Pancreas (tissue), 10 donors: ENCODE measurements around the gene EPHA1. TPM values are rescaled to one million over a fixed set of nuclear protein-coding genes. Genes with fewer than 3 reads are reported as not detected.

Source experiments
- ATAC-seq, 4 donors: fragments of 200-7000 bp; cut with Tn5 transposase; one replicate each; pipeline versions ENCODE4 v1.8.0 to v1.9.1; 2020; ENCODE audit warnings: mild to moderate bottlenecking in 4 of 4, moderate library complexity in 4 of 4
- DNase-seq, 6 donors: peaks; one replicate each; pipeline ENCODE4 v3.0.0-alpha.2; 2020
- FAIRE-seq: peaks from 2 replicates; lab custom pipeline; 2012; peaks lifted over from hg19 to GRCh38; lab: Jason Lieb, UNC
- H3K27ac ChIP-seq, 4 donors: fragments of 200-600 bp; sonication (generic); 1 replicate in 3 of 4; 2 replicates in 1 of 4; pipeline versions ENCODE4 v1.5.0 to v1.8.0; 2020
- H3K27me3 ChIP-seq, 4 donors: fragments of 200-600 bp; one replicate each; pipeline ENCODE4 v1.8.0; 2021
- H3K36me3 ChIP-seq, 3 donors: fragments of 200-600 bp; sonication (generic) in 1 of 3; one replicate each; pipeline versions ENCODE4 v1.5.0 to v1.8.0; 2020 to 2021
- H3K4me1 ChIP-seq, 3 donors: fragments of 200-600 bp; one replicate each; pipeline ENCODE4 v1.8.0; 2021
- H3K4me3 ChIP-seq, 4 donors: fragments of 200-600 bp; sonication (generic) in 2 of 4; one replicate each; pipeline versions ENCODE4 v1.5.0 to v1.8.0; 2020 to 2021
- H3K9me3 ChIP-seq, 4 donors: fragments of 200-600 bp; one replicate each; pipeline ENCODE4 v1.8.0; 2021
- CTCF ChIP-seq, 4 donors: fragments of 200-600 bp; sonication (generic) in 3 of 4; IDR thresholded peaks; one replicate each; pipeline versions ENCODE4 v1.5.0 to v1.8.0; 2021; ENCODE audit warnings: antibody characterized with exemption in 4 of 4
- WGBS, 2 donors: extraction: QIAGEN DNeasy Blood & Tissue Kit; methylation state at CpG; one replicate each; pipeline ENCODE4 v1.1.7; 2013; 5-methylcytosine and 5-hydroxymethylcytosine counted together
- intact Hi-C, 3 donors: fragments of 100-400 bp; cut with DNase I; formaldehyde crosslinking; loops; one replicate each; pipeline versions ENCODE4 v1.11.1 to v1.14.2; 2022
- polyA plus RNA-seq, 2 donors: library from polyadenylated mRNA; stranded (reverse); fragments of 200-250 nt; gene quantifications; one replicate each; pipeline ENCODE4 v1.2.3, GENCODE V29; 2013
- total RNA-seq, 6 donors: library from RNA; stranded (reverse); fragmentation: NEBNext Ultra II Directional in 4 of 6; extraction: Animal tissue kit (Norgen Biotek cat#: 25700) in 4 of 6; gene quantifications; one replicate each; pipeline versions ENCODE4 v1.2.1 to v1.2.4, GENCODE V29; 2021 to 2023
- donor health status: healthy with polysubstance abuse.
- donor health status: DM: no; HTN: no; CAD: no; lungs with moderate emphysema.
- donor health status: DM: no; HTN: no; CAD: no.
- donor health status: control.
- donor health status: control.
- donor health status: Bipolar disorder and iron deficiency.
- donor health status: DM: yes; HTN: yes; CAD: no.
- donor health status: DM: no; HTN: no; CAD: no.
- donor health status: DM: no; HTN: no; CAD: no.
- donor health status: DM: yes; HTN: yes; CAD: no.

The EPHA1 gene
- total and polyA plus RNA-seq, 8 donors, result 5.3 to 14.2 (median 7.8) TPM

- H3K4me1 ChIP-seq, result peaks cover 0 to 12% (median 8%) of the 10 kb centered on the region in 3 donors
- H3K9me3 ChIP-seq, result no peaks in the 10 kb centered on the region
- TF ChIP-seq CTCF (IDR thresholded peaks at IDR 0.05), result no peak
- no peak overlapping the region for H3K4me3 ChIP-seq
- no peaks in the 10 kb centered on the region for H3K27me3 ChIP-seq
- no peak overlapping the region for H3K27ac ChIP-seq
- no peak for FAIRE-seq
- peak in 3 of 6 donors; percentile 11 to 57 (median 49) for DNase-seq
- intact Hi-C loops, result no loop called here
- ATAC-seq, result no peak
- peaks cover 0 to 6% (median 0%) of the 10 kb centered on the region in 3 donors for H3K36me3 ChIP-seq
- 90 to 92% methylated on average over 28 of the region's 28 CpGs for WGBS, 2 donors
Observed at GRCh38 chr7:143396625-143397556, 11.8 kb downstream of the EPHA1 start.

GRCh38 chr7:143396182-143396581 lies 12.5 kb downstream of the EPHA1 start:
- Histone ChIP-seq H3K9me3 (no peaks in the 10 kb centered on the region), H3K27ac (no peak overlapping the region), H3K4me1 (peaks cover 0 to 17% (median 15%) of the 10 kb centered on the region in 3 donors), H3K36me3 (peaks cover 0 to 6% (median 0%) of the 10 kb centered on the region in 3 donors), H3K4me3 (no peak overlapping the region), H3K27me3 (no peaks in the 10 kb centered on the region)
- DNase-seq (peak in 2 of 6 donors; percentile 8 to 61), ATAC-seq (no peak), FAIRE-seq (no peak)
- 84 to 85% methylated on average over 7 of the region's 7 CpGs for WGBS, 2 donors
- intact Hi-C loops, result no loop called here
- no peak for TF ChIP-seq CTCF (IDR thresholded peaks at IDR 0.05)

- no peak for FAIRE-seq
- no peak overlapping the region for H3K4me3 ChIP-seq
- DNase-seq, result peak in 2 of 6 donors; percentile 11 to 54
- no peak overlapping the region for H3K27ac ChIP-seq
- ATAC-seq, result no peak
- 85 to 89% methylated on average over 21 of the region's 21 CpGs for WGBS, 2 donors
- H3K4me1 ChIP-seq, result peaks cover 0 to 17% (median 15%) of the 10 kb centered on the region in 3 donors
- no peak for TF ChIP-seq CTCF (IDR thresholded peaks at IDR 0.05)
- intact Hi-C loops, result no loop called here
- H3K36me3 ChIP-seq, result peaks cover 0 to 4% (median 0%) of the 10 kb centered on the region in 3 donors
- no peaks in the 10 kb centered on the region for H3K27me3 ChIP-seq
- no peaks in the 10 kb centered on the region for H3K9me3 ChIP-seq
Observed at GRCh38 chr7:143395187-143396149, 13.2 kb downstream of the EPHA1 start.

- no peak for TF ChIP-seq CTCF (IDR thresholded peaks at IDR 0.05)
- ATAC-seq, result no peak
- Histone ChIP-seq H3K4me3 (no peak overlapping the region), H3K36me3 (no peaks in the 10 kb centered on the region), H3K4me1 (peaks cover 0 to 17% (median 15%) of the 10 kb centered on the region in 3 donors), H3K9me3 (no peaks in the 10 kb centered on the region), H3K27ac (no peak overlapping the region), H3K27me3 (no peaks in the 10 kb centered on the region)
- FAIRE-seq, result no peak
- WGBS, 2 donors, result 90 to 92% methylated on average over 5 to 6 of the region's 6 CpGs
- no peak for DNase-seq
- intact Hi-C loops, result no loop called here
Observed at GRCh38 chr7:143394777-143395176, 13.9 kb downstream of the EPHA1 start.
